AG09309 (cell line): ENCODE data around the gene DLGAP3.

ENCODE experiments used
- DNase-seq: peaks from one replicate; pipeline ENCODE4 v3.0.0-alpha.2; 2010; ENCODE audit warnings: low read depth
- H3K4me3 ChIP-seq: 2 replicates; pipeline ENCODE4 v1.5.1; 2011; ENCODE audit warnings: mild to moderate bottlenecking, low read depth, low read length, moderate library complexity; ENCODE audit not compliant: control insufficient read depth
- TF ChIP-seq, protein P1 (sequence below): IDR thresholded peaks from 2 replicates; pipeline ENCODE4 v1.5.1; 2011; ENCODE audit warnings: mild to moderate bottlenecking, low read depth, low read length, inconsistent platforms; ENCODE audit not compliant: insufficient read depth, control insufficient read depth; ENCODE audit errors: missing control alignments

DLGAP3 gene

DNA sequence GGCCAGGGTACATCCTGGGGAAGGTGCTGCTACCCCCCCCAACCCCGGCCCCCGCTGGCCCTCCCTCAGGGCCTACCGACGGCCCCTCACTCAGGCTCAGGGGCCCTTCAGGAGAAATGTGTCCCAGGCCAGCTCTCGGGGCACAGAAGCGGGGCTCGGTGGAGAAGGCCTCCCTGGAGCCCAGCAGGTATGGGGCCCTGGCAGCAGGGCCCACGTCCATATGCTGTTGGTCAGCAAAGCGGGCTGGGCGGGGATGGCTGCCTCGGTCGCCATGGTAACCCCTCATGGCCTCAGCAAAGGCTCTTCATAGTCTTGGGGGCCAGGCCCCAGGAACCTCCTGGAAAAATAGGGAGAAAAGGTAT is 24.4 kb downstream of the DLGAP3 start:
- DNase-seq, result no peak
- TF ChIP-seq, protein P1, sequence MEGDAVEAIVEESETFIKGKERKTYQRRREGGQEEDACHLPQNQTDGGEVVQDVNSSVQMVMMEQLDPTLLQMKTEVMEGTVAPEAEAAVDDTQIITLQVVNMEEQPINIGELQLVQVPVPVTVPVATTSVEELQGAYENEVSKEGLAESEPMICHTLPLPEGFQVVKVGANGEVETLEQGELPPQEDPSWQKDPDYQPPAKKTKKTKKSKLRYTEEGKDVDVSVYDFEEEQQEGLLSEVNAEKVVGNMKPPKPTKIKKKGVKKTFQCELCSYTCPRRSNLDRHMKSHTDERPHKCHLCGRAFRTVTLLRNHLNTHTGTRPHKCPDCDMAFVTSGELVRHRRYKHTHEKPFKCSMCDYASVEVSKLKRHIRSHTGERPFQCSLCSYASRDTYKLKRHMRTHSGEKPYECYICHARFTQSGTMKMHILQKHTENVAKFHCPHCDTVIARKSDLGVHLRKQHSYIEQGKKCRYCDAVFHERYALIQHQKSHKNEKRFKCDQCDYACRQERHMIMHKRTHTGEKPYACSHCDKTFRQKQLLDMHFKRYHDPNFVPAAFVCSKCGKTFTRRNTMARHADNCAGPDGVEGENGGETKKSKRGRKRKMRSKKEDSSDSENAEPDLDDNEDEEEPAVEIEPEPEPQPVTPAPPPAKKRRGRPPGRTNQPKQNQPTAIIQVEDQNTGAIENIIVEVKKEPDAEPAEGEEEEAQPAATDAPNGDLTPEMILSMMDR, result no peak
- H3K4me3 ChIP-seq, result no peak overlapping the region

DNA sequence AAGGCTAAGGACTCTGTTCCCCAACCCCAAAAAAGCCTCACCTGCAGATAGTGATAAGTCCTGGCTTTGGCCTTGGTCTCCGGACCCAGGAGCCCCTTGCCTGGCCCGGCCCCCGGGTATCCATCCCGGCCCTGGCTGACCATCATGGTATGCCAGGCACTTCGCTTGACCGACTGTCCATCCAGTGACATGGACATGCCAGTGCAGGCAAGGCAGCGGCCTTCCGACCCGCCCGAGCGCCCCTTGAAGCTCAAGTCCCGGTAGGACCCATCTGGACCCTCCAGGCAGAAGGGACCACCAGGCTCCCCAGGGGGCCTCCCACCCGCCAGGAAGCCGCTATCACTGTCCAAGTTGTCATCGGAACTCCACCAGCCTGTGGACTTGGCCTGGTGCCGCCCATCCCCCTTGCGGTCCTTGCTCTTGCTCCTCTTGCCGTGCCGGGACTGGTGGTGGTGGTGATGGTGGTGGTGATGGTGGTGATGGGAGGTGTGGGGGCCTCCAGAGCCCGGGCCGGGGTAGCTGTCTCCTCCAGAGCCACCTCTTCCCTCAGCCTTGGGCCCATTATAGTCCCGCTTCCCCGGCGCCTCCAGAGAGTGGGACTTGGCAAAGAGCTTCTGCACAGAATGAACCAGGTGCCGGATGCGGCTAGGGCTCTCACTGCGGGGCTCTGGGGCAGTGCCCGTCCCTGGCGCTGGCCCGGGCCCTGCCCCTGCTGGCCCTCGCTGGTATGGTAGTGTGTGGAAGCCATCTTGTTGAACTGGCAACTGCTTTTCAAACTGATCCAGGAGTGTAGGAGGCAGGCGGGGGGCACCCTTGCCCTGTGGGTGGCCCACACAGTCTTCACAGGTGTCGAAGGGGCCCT is 25.0 kb downstream of the DLGAP3 start:
- DNase-seq, result no peak
- TF ChIP-seq, protein P1, result no peak
- no peak overlapping the region for H3K4me3 ChIP-seq

DNA sequence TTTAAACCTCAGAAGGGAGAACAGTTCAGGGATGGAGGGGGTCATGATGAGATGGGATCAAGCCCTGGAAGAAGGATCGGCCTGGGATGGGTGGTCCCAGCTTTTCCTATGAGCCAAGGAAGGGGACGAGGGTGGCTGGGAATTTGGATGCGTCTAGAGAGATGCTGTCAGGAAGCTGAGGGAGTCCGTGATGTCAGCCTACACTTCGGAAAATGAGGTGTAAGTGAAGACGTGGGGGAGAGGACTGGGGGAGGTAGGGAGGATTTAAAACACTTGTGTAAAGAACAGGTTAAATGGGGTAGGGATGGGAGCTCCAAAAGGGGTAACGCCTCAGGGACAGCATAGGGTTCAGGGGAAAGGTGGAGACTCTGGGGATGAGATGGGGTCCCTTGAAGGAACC is 27.5 kb downstream of the DLGAP3 start:
- H3K4me3 ChIP-seq, result no peak overlapping the region
- TF ChIP-seq, protein P1, result no peak
- DNase-seq, result no peak

DNA sequence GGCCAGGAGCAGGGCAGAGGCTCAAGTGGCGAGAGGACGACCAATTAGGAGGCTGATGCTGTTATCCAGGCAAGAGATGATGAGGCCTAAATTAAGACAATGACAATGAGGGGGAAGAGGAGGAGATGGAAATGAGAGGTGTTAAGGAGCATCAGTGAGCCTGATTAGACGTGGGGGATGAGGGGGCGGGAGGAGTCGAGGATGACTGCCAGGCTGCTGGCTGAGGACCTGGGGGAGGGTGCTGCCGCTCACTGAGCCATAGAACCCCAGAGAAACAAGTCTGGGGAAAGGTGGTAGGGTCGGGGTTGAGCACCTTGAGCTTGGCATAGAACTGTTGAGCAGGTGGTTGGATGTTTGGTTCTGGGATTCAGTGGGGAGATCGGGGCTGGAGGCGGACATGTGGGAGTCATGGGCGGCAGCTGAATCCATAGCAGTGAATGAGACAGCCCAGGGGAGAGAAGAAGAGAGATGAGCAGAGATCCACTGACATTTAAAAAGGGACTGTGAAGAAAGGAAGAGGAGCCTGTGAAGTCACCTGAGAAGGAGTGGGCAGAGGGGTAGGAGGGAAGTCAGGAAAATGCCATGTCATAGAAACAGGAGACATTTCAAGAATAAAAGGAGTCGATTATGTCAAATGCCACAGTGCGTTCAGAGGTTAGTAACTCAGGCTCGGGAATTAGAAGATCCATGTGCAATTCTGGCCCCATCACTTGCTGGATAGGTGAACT is 28.5 kb downstream of the DLGAP3 start:
- no peak for DNase-seq
- no peak overlapping the region for H3K4me3 ChIP-seq
- TF ChIP-seq, protein P1, result no peak

DNA sequence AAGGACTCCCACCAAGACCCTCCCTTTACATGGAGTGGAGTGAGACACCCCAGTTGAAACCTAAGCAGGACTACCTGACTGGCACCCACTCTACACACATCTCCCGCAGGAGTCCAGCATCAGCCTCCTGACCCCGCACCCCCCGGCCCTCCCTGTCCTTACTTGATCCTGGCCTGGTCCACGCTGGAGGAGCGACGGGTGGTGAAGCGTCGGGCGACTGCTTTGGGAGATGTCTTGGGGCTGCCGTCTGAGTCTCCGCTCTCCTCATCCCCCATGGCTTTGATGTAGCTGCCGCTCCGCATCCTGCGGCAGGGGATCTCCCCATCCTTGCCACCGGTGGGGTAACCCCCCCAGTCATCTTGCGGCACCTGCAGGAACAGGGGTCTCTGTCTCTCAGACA is 29.5 kb downstream of the DLGAP3 start:
- DNase-seq, result no peak
- TF ChIP-seq, protein P1, result no peak

DNA sequence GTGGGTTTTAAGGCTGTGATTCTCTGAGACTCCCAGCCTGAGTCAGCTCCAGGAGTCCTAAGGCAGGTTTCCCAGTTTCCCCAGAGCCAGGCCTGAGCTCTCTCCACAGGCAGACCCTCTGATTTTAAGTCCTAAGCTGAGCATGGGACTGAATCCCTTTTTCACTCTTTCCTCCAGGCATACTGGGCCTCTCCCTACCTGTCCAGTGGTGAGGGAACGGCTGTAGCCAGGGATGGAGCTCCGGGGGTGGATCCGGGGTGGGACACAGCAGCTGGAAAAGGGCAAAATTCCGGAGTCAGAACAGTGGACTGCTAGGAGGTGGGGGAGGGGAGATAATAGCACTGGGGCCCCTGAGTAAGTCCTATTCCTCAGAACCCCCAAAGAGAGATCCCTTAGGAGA is 30.0 kb downstream of the DLGAP3 start:
- TF ChIP-seq, protein P1, result no peak
- H3K4me3 ChIP-seq, result no peak overlapping the region
- no peak for DNase-seq

More for the DNA sequence above, 29.5 kb downstream of the DLGAP3 start:
- H3K4me3 ChIP-seq, result no peak overlapping the region
